Measurements from ENCODE around the gene GPC6. TPM values are rescaled to one million over a fixed set of nuclear protein-coding genes. Genes with fewer than 3 reads are reported as not detected.

GPC6 gene
- total and polyA plus RNA-seq, 2 donors (not counting 3 experiments of a cell fraction or from before 2014, with no cell fraction given) = 0.01 TPM; not detected in 1

DNA sequence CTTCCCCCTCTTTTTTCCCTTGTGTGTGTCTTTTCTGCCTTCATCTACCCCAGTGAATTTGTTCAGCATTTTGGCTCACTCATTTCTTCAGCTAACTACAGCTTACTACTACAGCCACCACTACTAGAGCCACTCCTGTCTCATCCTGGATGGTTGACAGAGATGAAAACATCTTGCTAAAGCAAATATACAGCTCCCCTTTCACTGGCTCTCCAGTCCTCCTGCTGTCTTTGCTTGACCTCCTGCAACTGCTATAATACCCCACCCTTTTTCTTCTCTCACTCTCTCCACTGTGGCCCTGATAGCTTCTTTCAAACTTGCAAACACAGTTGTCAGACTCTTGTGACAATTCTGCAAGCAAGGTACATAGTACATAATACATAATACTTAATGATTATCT, 729.3 kb downstream of the GPC6 start:
- dilution Hi-C loops (cut with MboI; ENCODE audit: extremely low pct_ligation_motif_present, low sequenced_read_pairs) (no loop called here), intact Hi-C loops (cut with micrococcal nuclease) (no loop called here)
- Histone ChIP-seq H3K36me3 (ENCODE audit: control insufficient read depth in 2 of 2, extremely low read depth in 1 of 2, insufficient read depth in 2 of 2, low read length in 2 of 2) (no peaks in the 10 kb centered on the region), H3K9ac (replicated peaks; ENCODE audit: extremely low read depth, insufficient read depth, low read length) (no peak overlapping the region), H3K27ac (ENCODE audit: insufficient read depth, low read depth, low read length) (no peak overlapping the region), H3K9me1 (replicated peaks; ENCODE audit: control insufficient read depth, extremely low read depth, insufficient read depth, low read length) (no peaks in the 10 kb centered on the region), H3K9me3 (replicated peaks; ENCODE audit: control insufficient read depth, insufficient read depth, low read length) (no peaks in the 10 kb centered on the region), H3K4me3 (replicated peaks in 1 of 3; ENCODE audit: insufficient read depth in 1 of 3, low read depth in 1 of 3, low read length in 3 of 3) (no peak overlapping the region), H3K27me3 (ENCODE audit: control insufficient read depth in 2 of 2, insufficient read depth in 2 of 2, low read length in 2 of 2) (no peaks in the 10 kb centered on the region), H3K4me2 (ENCODE audit: insufficient read depth, low read length) (no peak overlapping the region), H3K4me1 (ENCODE audit: control insufficient read depth, extremely low read depth, insufficient read depth, low read length) (no peaks in the 10 kb centered on the region), H3K79me2 (ENCODE audit: control insufficient read depth, insufficient read depth, low read length) (no peaks in the 10 kb centered on the region), H4K20me1 (replicated peaks; ENCODE audit: control insufficient read depth, extremely low read depth, insufficient read depth, low read length) (no peaks in the 10 kb centered on the region), H2AFZ (ENCODE audit: low read depth, low read length) (no peak overlapping the region)
- POLR2A ChIA-PET = no interaction called here
- no TSS peak for BruUV-seq (replicated peaks)
- CTCF ChIA-PET = no interaction called here
- DNase-seq (ENCODE audit: low read depth, low spot score) = no peak
- no peak for FAIRE-seq
- TF ChIP-seq, protein P1, sequence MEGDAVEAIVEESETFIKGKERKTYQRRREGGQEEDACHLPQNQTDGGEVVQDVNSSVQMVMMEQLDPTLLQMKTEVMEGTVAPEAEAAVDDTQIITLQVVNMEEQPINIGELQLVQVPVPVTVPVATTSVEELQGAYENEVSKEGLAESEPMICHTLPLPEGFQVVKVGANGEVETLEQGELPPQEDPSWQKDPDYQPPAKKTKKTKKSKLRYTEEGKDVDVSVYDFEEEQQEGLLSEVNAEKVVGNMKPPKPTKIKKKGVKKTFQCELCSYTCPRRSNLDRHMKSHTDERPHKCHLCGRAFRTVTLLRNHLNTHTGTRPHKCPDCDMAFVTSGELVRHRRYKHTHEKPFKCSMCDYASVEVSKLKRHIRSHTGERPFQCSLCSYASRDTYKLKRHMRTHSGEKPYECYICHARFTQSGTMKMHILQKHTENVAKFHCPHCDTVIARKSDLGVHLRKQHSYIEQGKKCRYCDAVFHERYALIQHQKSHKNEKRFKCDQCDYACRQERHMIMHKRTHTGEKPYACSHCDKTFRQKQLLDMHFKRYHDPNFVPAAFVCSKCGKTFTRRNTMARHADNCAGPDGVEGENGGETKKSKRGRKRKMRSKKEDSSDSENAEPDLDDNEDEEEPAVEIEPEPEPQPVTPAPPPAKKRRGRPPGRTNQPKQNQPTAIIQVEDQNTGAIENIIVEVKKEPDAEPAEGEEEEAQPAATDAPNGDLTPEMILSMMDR (IDR thresholded peaks at IDR 0.05; ENCODE audit: extremely low read depth in 1 of 2, insufficient read depth in 1 of 2, low read depth in 1 of 2, low read length in 2 of 2) = no peak
- TF ChIP-seq MYC (IDR thresholded peaks at IDR 0.05; ENCODE audit: low read depth, low read length) (no peak), JUN (IDR thresholded peaks at IDR 0.05; ENCODE audit: borderline replicate concordance, insufficient read depth, insufficient read length, low read depth) (no peak), EZH2 (IDR thresholded peaks at IDR 0.05; ENCODE audit: borderline replicate concordance, low read depth, low read length, severe bottlenecking) (no peak), GATA2 (IDR thresholded peaks at IDR 0.05; ENCODE audit: insufficient read depth, insufficient read length, low read depth, low read length) (no peak), POLR2A (IDR thresholded peaks at IDR 0.05; ENCODE audit: low read depth, low read length) (no peak), FOS (IDR thresholded peaks at IDR 0.05; ENCODE audit: borderline replicate concordance, insufficient read depth, low read length) (no peak), POLR2AphosphoS5 (IDR thresholded peaks at IDR 0.05; ENCODE audit: insufficient read depth, low read depth, low read length) (no peak)
- TF ChIP-seq, protein P2, sequence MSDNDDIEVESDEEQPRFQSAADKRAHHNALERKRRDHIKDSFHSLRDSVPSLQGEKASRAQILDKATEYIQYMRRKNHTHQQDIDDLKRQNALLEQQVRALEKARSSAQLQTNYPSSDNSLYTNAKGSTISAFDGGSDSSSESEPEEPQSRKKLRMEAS (IDR thresholded peaks at IDR 0.05; ENCODE audit: insufficient read depth, insufficient read length) = no peak

Data from endothelial cell of umbilical vein (primary cell).